HepG2 (cell line): ENCODE measurements around the gene MPV17L2. TPM values are rescaled to one million over a fixed set of nuclear protein-coding genes. Genes with fewer than 3 reads are reported as not detected.

Source experiments
- CSRNP1 ChIP-seq: sonication (generic); formaldehyde crosslinking; IDR thresholded peaks from 2 replicates; pipeline ENCODE4 v1.8.1; 2023; ENCODE audit warnings: mild to moderate bottlenecking, missing genetic modification reagents
- ETV5 ChIP-seq: IDR thresholded peaks from 2 replicates; pipeline ENCODE4 v1.6.1; 2018; ENCODE audit warnings: missing biosample characterization, missing genetic modification reagents, inconsistent platforms, borderline replicate concordance
- MAX ChIP-seq: IDR thresholded peaks from 2 replicates; pipeline ENCODE4 v1.6.1; 2012; ENCODE audit warnings: inconsistent platforms
- SKI ChIP-seq: fragments of 450-650 bp; IDR thresholded peaks from one replicate; pipeline ENCODE4 v1.6.1; 2018; ENCODE audit warnings: mild to moderate bottlenecking; ENCODE audit not compliant: partially characterized antibody
- TBL1XR1 ChIP-seq: fragments of 150-350 bp; IDR thresholded peaks from 2 replicates; pipeline ENCODE4 v1.6.1; 2014; ENCODE audit warnings: borderline replicate concordance, low read length; ENCODE audit not compliant: partially characterized antibody
- ZFY ChIP-seq: sonication (generic); formaldehyde crosslinking; IDR thresholded peaks from 2 replicates; pipeline ENCODE4 v1.4.0; 2020; ENCODE audit warnings: missing genetic modification reagents
- ZFYVE20 ChIP-seq: sonication (generic); formaldehyde crosslinking; IDR thresholded peaks from 2 replicates; pipeline ENCODE4 v1.8.0; 2023; ENCODE audit warnings: low read depth, mild to moderate bottlenecking, moderate library complexity, missing genetic modification reagents, borderline replicate concordance
- ZNF230 ChIP-seq: sonication (generic); formaldehyde crosslinking; IDR thresholded peaks from 2 replicates; pipeline ENCODE4 v1.4.0; 2020; ENCODE audit warnings: mild to moderate bottlenecking, missing genetic modification reagents
- ZNF430 ChIP-seq: sonication (generic); formaldehyde crosslinking; IDR thresholded peaks from 2 replicates; pipeline ENCODE4 v1.9.0; 2021; ENCODE audit warnings: mild to moderate bottlenecking, missing genetic modification reagents
- ZNF660 ChIP-seq: sonication (generic); formaldehyde crosslinking; IDR thresholded peaks from 2 replicates; pipeline ENCODE4 v1.5.1; 2020; ENCODE audit warnings: mild to moderate bottlenecking, low read depth, missing genetic modification reagents, borderline replicate concordance
- ZNF7 ChIP-seq: IDR thresholded peaks from 2 replicates; pipeline ENCODE4 v1.6.1; 2016; ENCODE audit warnings: missing biosample characterization, missing genetic modification reagents
- ZNF773 ChIP-seq: sonication (generic); formaldehyde crosslinking; IDR thresholded peaks from 2 replicates; pipeline ENCODE4 v1.4.0; 2020; ENCODE audit warnings: missing genetic modification reagents, borderline replicate concordance
- ZNF788 ChIP-seq: sonication (generic); formaldehyde crosslinking; IDR thresholded peaks from 2 replicates; pipeline ENCODE4 v1.5.0; 2020; ENCODE audit warnings: mild to moderate bottlenecking, missing genetic modification reagents, borderline replicate concordance
- ZNF790 ChIP-seq: sonication (generic); formaldehyde crosslinking; IDR thresholded peaks from 2 replicates; pipeline ENCODE4 v1.8.0; 2022; ENCODE audit warnings: missing genetic modification reagents, mild to moderate bottlenecking, borderline replicate concordance
- ZNF883 ChIP-seq: sonication (generic); formaldehyde crosslinking; IDR thresholded peaks from 2 replicates; pipeline ENCODE4 v1.5.1; 2020; ENCODE audit warnings: mild to moderate bottlenecking, missing genetic modification reagents; ENCODE audit errors: not compliant biosample characterization
- polyA plus RNA-seq, 8 experiments: library from polyadenylated mRNA; depleted of rRNA in 3 of 8; stranded (reverse) in 7 of 8; unstranded in 1 of 8; fragments of >200 nt; fragmentation: Illumina TruSeq in 4 of 8; extraction: Trizol in 4 of 8; gene quantifications; 2 replicates each; pipeline versions ENCODE4 v1.2.1 to v1.2.3, GENCODE V29; 2011 to 2016; ENCODE audit warnings: low read depth in 4 of 8, missing spikeins in 1 of 8, mixed read lengths in 1 of 8; ENCODE audit not compliant: insufficient read depth in 1 of 8
- total RNA-seq, 5 experiments: library from RNA; depleted of rRNA; stranded (reverse); fragments of >200 nt; fragmentation: Illumina TruSeq; extraction: Trizol; gene quantifications; 2 replicates each; pipeline ENCODE4 v1.2.3, GENCODE V29; 2016; ENCODE audit warnings: low read depth in 1 of 5
- TF ChIP-seq, protein P1 (sequence below): sonication (generic); formaldehyde crosslinking; conservative IDR thresholded peaks from 2 replicates; pipeline ENCODE4 v1.8.0; 2022; ENCODE audit warnings: missing genetic modification reagents
- TF ChIP-seq, protein P2 (sequence below): sonication (generic); formaldehyde crosslinking; IDR thresholded peaks from 2 replicates; pipeline ENCODE4 v1.5.0; 2020; ENCODE audit warnings: missing genetic modification reagents
- TF ChIP-seq, protein P3 (sequence below): sonication (generic); formaldehyde crosslinking; IDR thresholded peaks from 2 replicates; pipeline ENCODE4 v1.4.0; 2020; ENCODE audit warnings: missing genetic modification reagents, borderline replicate concordance
- TF ChIP-seq, protein P4 (sequence below): conservative IDR thresholded peaks from 2 replicates; pipeline ENCODE4 v1.6.1; 2018; ENCODE audit warnings: missing genetic modification reagents

MPV17L2 gene
- total and polyA plus RNA-seq, 2 of the 13 experiments (the other 11 are each of a cell fraction or from before 2014, with no cell fraction given) = 13.6 to 16.7 TPM

GRCh38 chr19:18233224-18233825, 40.3 kb downstream of the MPV17L2 start (continued):
- TF ChIP-seq TBL1XR1 = no peak
- TF ChIP-seq ZNF230 (CRISPR knock-in tag) = peak; percentile 83; the same call in 1 of the 2 replicates
- peak; percentile 95 for TF ChIP-seq ZNF430 (CRISPR knock-in tag)
- no peak for TF ChIP-seq CSRNP1
- TF ChIP-seq ETV5 (CRISPR knock-in tag) = peak; percentile 41; the same call in 1 of the 2 replicates
- no peak for TF ChIP-seq SKI
- peak; percentile 99 for TF ChIP-seq ZNF773 (CRISPR knock-in tag)
- TF ChIP-seq MAX = 0 out of 2 replicates have a peak, but pooled peaks have one; percentile 28
- TF ChIP-seq ZNF7 (CRISPR knock-in tag) = peak; percentile 58
- peak; percentile 60; the same call in 1 of the 2 replicates for TF ChIP-seq ZFY
- TF ChIP-seq, protein P1, sequence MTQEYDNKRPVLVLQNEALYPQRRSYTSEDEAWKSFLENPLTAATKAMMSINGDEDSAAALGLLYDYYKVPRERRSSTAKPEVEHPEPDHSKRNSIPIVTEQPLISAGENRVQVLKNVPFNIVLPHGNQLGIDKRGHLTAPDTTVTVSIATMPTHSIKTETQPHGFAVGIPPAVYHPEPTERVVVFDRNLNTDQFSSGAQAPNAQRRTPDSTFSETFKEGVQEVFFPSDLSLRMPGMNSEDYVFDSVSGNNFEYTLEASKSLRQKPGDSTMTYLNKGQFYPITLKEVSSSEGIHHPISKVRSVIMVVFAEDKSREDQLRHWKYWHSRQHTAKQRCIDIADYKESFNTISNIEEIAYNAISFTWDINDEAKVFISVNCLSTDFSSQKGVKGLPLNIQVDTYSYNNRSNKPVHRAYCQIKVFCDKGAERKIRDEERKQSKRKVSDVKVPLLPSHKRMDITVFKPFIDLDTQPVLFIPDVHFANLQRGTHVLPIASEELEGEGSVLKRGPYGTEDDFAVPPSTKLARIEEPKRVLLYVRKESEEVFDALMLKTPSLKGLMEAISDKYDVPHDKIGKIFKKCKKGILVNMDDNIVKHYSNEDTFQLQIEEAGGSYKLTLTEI (CRISPR knock-in tag) = no peak
- TF ChIP-seq, protein P2, sequence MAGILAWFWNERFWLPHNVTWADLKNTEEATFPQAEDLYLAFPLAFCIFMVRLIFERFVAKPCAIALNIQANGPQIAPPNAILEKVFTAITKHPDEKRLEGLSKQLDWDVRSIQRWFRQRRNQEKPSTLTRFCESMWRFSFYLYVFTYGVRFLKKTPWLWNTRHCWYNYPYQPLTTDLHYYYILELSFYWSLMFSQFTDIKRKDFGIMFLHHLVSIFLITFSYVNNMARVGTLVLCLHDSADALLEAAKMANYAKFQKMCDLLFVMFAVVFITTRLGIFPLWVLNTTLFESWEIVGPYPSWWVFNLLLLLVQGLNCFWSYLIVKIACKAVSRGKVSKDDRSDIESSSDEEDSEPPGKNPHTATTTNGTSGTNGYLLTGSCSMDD = peak; percentile 30; the same call in 1 of the 2 replicates
- TF ChIP-seq, protein P3, sequence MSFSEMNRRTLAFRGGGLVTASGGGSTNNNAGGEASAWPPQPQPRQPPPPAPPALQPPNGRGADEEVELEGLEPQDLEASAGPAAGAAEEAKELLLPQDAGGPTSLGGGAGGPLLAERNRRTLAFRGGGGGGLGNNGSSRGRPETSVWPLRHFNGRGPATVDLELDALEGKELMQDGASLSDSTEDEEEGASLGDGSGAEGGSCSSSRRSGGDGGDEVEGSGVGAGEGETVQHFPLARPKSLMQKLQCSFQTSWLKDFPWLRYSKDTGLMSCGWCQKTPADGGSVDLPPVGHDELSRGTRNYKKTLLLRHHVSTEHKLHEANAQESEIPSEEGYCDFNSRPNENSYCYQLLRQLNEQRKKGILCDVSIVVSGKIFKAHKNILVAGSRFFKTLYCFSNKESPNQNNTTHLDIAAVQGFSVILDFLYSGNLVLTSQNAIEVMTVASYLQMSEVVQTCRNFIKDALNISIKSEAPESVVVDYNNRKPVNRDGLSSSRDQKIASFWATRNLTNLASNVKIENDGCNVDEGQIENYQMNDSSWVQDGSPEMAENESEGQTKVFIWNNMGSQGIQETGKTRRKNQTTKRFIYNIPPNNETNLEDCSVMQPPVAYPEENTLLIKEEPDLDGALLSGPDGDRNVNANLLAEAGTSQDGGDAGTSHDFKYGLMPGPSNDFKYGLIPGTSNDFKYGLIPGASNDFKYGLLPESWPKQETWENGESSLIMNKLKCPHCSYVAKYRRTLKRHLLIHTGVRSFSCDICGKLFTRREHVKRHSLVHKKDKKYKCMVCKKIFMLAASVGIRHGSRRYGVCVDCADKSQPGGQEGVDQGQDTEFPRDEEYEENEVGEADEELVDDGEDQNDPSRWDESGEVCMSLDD (CRISPR knock-in tag) = peak; percentile 94
- peak; percentile 46; the same call in 1 of the 2 replicates for TF ChIP-seq ZNF788
- TF ChIP-seq ZNF883 = peak; percentile 81
- TF ChIP-seq, protein P4, sequence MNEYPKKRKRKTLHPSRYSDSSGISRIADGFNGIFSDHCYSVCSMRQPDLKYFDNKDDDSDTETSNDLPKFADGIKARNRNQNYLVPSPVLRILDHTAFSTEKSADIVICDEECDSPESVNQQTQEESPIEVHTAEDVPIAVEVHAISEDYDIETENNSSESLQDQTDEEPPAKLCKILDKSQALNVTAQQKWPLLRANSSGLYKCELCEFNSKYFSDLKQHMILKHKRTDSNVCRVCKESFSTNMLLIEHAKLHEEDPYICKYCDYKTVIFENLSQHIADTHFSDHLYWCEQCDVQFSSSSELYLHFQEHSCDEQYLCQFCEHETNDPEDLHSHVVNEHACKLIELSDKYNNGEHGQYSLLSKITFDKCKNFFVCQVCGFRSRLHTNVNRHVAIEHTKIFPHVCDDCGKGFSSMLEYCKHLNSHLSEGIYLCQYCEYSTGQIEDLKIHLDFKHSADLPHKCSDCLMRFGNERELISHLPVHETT (CRISPR knock-in tag) = peak; percentile 87; the same call in 1 of the 2 replicates
- peak; percentile 95; the same call in 1 of the 2 replicates for TF ChIP-seq ZNF790 (CRISPR knock-in tag)
- TF ChIP-seq ZFYVE20 (CRISPR knock-in tag) = no peak
- TF ChIP-seq ZNF660 (CRISPR knock-in tag) = no peak
